Middle frontal gyrus (tissue), 1 donor: ENCODE measurements around the gene EXTL1.

Source experiments
- DNase-seq: peaks from one replicate; pipeline ENCODE4 v3.0.0-alpha.2; 2015; ENCODE audit warnings: low spot score; ENCODE audit errors: extremely low spot score

Gene EXTL1

GRCh38 chr1:26043765-26044164 is 22.2 kb downstream of the EXTL1 start:
- no peak for DNase-seq

GRCh38 chr1:26044414-26044813 is 22.8 kb downstream of the EXTL1 start:
- no peak for DNase-seq

GRCh38 chr1:26044971-26045721 is 23.6 kb downstream of the EXTL1 start:
- DNase-seq: no peak

GRCh38 chr1:26045722-26046245 is 24.2 kb downstream of the EXTL1 start, which contains the start of gene SLC30A2:
Gene SLC30A2, minus strand, starts transcription at chr1:26046118. Its CDS starts 222 bp downstream, at chr1:26045896.
- DNase-seq: no peak

- no peak for DNase-seq
These were observed 24.9 kb downstream of the EXTL1 start for GRCh38 chr1:26046246-26047095.

- no peak for DNase-seq
These were observed 25.8 kb downstream of the EXTL1 start for GRCh38 chr1:26047278-26047874.

DNA sequence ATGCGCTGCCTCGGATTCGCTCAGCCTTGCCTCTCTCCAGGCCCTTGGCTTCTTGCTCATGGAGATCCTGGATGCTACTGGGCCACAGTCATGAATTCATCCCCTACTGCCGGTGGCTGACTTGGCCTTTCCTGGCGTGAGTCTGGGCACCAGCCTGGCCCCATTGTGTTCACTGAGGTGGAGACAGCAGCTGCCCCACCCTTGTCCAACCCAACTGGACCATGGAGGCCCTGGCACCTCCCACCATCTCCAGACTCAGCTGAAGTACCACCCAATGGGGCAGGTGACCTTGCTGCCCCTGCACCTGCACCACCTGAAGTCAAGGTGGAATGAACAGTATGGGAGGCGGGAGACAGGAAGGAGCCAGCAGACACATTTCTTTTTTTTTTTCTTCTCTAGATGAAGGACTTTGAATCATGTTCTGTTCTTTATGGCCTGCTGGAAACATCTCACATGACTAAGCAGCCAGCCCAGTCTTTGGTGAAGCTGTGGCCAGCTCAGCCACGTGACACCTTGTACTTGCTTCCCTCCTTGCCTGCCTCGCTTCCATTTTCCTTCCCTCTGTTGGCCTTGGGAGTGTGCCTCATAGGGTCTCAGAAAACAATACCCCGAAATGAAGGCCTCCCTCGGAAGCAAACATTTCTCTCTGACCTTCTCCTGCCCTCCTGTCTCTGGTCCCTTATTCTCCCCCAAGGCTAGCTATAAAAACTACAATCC is 28.1 kb downstream of the EXTL1 start:
- no peak for DNase-seq

DNA sequence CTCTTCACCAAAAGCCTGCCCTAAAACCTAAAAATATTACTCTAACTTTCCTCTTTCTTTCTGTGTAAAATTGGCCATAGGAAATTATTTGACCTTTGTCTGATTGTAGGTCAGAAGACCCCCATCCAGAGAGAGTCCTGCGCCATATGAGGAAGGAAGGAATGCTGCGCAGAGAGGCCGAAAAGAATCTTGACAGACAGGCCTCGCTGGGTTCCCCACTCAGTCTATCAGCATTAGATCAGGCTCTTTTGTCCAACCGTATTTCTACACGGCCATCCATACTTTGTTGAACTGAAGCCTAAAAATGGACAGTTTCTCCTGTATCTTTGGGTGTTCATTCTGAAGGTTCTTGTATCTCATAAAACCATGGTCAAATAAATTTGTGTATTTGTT is 28.7 kb downstream of the EXTL1 start:
- DNase-seq: no peak

GRCh38 chr1:26053718-26054560 is 32.4 kb downstream of the EXTL1 start:
- no peak for DNase-seq

DNA sequence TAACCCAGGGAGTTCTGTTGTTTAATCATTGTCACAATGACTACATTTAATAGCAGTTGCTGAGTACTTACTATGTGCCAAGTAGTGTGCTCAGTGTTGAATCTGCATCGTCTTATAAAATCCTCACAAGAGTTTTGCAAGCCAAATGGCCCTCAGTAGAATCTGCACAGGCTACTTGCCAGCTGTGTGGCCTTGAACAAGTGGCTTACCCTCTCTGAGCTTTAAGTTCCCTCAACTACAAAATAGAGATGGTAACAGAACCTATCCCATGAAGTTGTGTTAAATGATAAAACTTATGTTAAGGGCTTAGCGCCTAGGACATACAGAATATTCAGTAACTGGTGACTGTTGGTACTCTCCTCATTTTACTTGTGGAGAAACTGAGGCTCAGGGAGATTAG is 33.5 kb downstream of the EXTL1 start:
- DNase-seq: no peak

GRCh38 chr1:26057189-26057588 is 35.6 kb downstream of the EXTL1 start:
- DNase-seq: no peak

GRCh38 chr1:26058052-26058595 is 36.5 kb downstream of the EXTL1 start:
- no peak for DNase-seq

DNA sequence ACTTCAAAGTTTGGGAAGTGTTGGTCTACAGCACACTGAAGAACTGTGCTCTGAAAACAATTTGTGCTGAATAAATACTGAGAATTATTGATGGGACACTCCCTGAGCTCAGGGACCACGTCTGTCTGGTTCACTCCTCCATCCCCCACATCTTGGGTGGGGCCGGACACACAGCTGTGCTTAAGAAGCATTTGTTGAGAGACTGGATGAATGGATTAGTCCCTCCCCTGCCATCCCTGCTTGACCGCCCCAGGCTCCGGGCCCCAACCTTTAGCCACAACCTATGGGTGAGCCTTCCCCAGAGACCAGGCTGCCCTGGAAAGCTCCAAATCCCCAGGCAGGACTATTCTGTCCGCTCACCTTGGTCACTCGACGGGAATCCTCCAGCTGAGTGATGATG is 38.3 kb downstream of the EXTL1 start:
- DNase-seq: no peak

- no peak for DNase-seq
These were observed 39.4 kb downstream of the EXTL1 start for GRCh38 chr1:26060832-26061574.

DNA sequence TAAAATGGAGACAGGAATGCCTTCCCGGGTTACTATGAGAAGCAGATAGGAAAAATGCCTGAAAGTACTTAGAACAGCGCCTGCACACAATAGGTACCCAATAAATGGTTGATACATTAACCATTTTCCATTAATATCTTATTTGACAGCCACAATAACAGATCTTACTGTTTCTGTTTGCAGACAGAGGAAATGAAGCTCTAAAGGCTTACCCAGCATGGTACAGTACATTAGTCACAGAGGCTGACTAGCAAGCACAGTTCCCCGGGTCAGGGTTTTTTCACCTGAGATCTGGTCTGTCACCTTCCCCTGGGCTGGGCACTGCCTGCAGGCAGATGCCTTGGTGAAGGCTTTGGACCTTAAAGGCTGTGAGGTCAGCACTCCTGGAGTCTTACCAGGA is 43.0 kb downstream of the EXTL1 start:
- DNase-seq: no peak

GRCh38 chr1:26066160-26066559 is 44.6 kb downstream of the EXTL1 start:
- no peak for DNase-seq

- no peak for DNase-seq
These were observed 45.3 kb downstream of the EXTL1 start for GRCh38 chr1:26066857-26067256.

GRCh38 chr1:26067432-26067911 is 45.9 kb downstream of the EXTL1 start, which contains the start of gene TRIM63:
Gene TRIM63, minus strand, starts transcription at chr1:26067630. Its CDS starts 136 bp downstream, at chr1:26067494.
- DNase-seq: no peak

- DNase-seq: no peak
These were observed 48.3 kb downstream of the EXTL1 start for GRCh38 chr1:26069941-26070295.
